RWPE2 (cell line): ENCODE results near the gene INF2.

Experiments
- ATAC-seq: fragments of 200-7000 bp; cut with Tn5 transposase; 3 replicates; pipeline ENCODE4 v1.9.1; 2021; ENCODE audit warnings: low read depth
- DNase-seq: peaks from one replicate; pipeline ENCODE4 v3.0.0-alpha.2; 2020; ENCODE audit warnings: low spot score
- H3K27ac ChIP-seq: fragments of 450-650 bp; 2 replicates; pipeline ENCODE4 v1.5.1; 2017; ENCODE audit warnings: mild to moderate bottlenecking; ENCODE audit not compliant: poor library complexity, severe bottlenecking
- H3K27me3 ChIP-seq: fragments of 250-450 bp; sonication (Bioruptor Pico); 2 replicates; pipeline ENCODE4 v1.5.1; 2021; ENCODE audit warnings: mild to moderate bottlenecking, moderate library complexity; ENCODE audit not compliant: insufficient read depth, poor library complexity, severe bottlenecking
- H3K36me3 ChIP-seq: fragments of 250-450 bp; sonication (Bioruptor Pico); 2 replicates; pipeline ENCODE4 v1.5.1; 2020; ENCODE audit warnings: low read depth, mild to moderate bottlenecking, moderate library complexity
- H3K4me1 ChIP-seq: fragments of 250-450 bp; sonication (Bioruptor Pico); 2 replicates; pipeline ENCODE4 v1.5.1; 2021; ENCODE audit warnings: mild to moderate bottlenecking, moderate library complexity; ENCODE audit not compliant: insufficient read depth, poor library complexity, severe bottlenecking
- H3K4me3 ChIP-seq: fragments of 250-450 bp; sonication (Bioruptor Pico); 2 replicates; pipeline ENCODE4 v1.5.1; 2021; ENCODE audit warnings: mild to moderate bottlenecking, moderate library complexity; ENCODE audit not compliant: severe bottlenecking
- H3K9me3 ChIP-seq: fragments of 250-450 bp; sonication (Bioruptor Pico); 2 replicates; pipeline ENCODE4 v1.5.1; 2021; ENCODE audit warnings: mild to moderate bottlenecking, moderate library complexity; ENCODE audit not compliant: severe bottlenecking
- TF ChIP-seq, protein P1 (sequence below): fragments of 450-650 bp; IDR thresholded peaks from one replicate; pipeline ENCODE4 v1.5.1; 2017; ENCODE audit warnings: mild to moderate bottlenecking, moderate library complexity; ENCODE audit not compliant: poor library complexity, severe bottlenecking

INF2 gene

DNA sequence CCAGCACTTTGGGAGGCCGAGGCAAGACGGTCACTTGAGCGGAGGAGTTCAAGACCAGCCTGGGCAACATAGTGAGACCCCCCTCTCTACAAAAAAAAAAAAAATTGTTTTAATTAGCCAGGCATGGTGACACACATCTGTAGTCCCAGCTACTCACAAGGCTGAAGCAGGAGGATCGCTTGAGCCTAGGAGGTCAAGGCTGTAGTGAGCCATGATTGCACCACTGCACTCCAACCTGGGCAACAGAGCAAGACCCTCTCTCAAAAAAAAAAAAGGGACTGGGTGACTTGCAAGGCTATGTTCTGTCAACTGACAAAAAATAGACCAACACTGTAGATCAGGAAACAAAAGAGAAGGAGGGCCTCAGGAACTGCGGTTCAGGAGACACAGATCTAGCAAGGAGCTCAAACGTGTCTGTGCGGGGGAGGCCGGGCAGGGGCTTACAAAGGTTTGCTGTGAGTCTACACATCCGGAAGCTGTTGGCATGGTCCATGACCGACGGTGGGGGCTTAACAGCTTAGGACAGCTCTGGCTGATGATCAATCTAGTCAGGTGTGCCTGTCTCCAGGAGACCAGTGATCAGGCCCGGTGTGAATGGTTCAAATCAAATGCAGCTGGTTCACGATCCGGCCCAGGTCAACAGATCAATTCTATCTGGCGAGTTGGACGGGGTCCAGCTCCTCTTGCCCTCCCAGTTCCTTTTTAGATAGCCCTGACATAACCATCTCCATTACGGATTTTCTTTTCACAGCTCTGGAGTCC is 31.7 kb upstream of the INF2 start:
- peaks cover 5% of the 10 kb centered on the region for H3K9me3 ChIP-seq
- H3K27ac ChIP-seq: no peak overlapping the region
- peaks cover 10% of the 10 kb centered on the region for H3K27me3 ChIP-seq
- no peak for ATAC-seq
- H3K4me1 ChIP-seq: no peaks in the 10 kb centered on the region
- DNase-seq: peak; percentile 49
- no peak overlapping the region for H3K4me3 ChIP-seq
- TF ChIP-seq, protein P1, sequence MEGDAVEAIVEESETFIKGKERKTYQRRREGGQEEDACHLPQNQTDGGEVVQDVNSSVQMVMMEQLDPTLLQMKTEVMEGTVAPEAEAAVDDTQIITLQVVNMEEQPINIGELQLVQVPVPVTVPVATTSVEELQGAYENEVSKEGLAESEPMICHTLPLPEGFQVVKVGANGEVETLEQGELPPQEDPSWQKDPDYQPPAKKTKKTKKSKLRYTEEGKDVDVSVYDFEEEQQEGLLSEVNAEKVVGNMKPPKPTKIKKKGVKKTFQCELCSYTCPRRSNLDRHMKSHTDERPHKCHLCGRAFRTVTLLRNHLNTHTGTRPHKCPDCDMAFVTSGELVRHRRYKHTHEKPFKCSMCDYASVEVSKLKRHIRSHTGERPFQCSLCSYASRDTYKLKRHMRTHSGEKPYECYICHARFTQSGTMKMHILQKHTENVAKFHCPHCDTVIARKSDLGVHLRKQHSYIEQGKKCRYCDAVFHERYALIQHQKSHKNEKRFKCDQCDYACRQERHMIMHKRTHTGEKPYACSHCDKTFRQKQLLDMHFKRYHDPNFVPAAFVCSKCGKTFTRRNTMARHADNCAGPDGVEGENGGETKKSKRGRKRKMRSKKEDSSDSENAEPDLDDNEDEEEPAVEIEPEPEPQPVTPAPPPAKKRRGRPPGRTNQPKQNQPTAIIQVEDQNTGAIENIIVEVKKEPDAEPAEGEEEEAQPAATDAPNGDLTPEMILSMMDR: no peak
- H3K36me3 ChIP-seq: no peaks in the 10 kb centered on the region

DNA sequence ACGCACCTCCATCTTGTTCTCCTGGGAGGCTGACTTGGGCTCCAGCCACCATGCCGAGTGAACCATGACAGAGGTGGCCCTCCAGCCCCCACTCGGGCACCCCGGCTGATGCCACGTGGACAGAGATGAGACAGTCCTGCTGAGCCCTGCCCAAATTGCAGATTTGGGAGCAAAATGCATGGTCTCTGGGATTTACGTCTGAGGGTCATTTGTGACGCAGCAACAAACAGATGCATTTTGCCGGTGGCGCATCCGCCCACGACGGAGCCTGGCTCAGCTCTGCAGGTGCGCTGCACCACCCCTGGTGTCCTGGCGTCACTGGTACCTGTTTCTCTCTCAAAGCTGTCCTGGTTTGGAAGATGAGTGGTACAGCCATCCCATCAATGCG is 31.1 kb upstream of the INF2 start:
- DNase-seq: peak; percentile 57
- peaks cover 10% of the 10 kb centered on the region for H3K27me3 ChIP-seq
- H3K27ac ChIP-seq: no peak overlapping the region
- H3K4me1 ChIP-seq: no peaks in the 10 kb centered on the region
- peaks cover 5% of the 10 kb centered on the region for H3K9me3 ChIP-seq
- ATAC-seq: no peak
- H3K36me3 ChIP-seq: no peaks in the 10 kb centered on the region
- TF ChIP-seq, protein P1: no peak
- H3K4me3 ChIP-seq: no peak overlapping the region

GRCh38 chr14:104659146-104659545 is 30.3 kb upstream of the INF2 start:
- Histone ChIP-seq H3K27ac (no peak overlapping the region), H3K36me3 (no peaks in the 10 kb centered on the region), H3K4me1 (no peaks in the 10 kb centered on the region), H3K9me3 (peaks cover 3% of the 10 kb centered on the region), H3K27me3 (peaks cover 10% of the 10 kb centered on the region), H3K4me3 (no peak overlapping the region)
- ATAC-seq (no peak), DNase-seq (no peak)
- TF ChIP-seq, protein P1: no peak

DNA sequence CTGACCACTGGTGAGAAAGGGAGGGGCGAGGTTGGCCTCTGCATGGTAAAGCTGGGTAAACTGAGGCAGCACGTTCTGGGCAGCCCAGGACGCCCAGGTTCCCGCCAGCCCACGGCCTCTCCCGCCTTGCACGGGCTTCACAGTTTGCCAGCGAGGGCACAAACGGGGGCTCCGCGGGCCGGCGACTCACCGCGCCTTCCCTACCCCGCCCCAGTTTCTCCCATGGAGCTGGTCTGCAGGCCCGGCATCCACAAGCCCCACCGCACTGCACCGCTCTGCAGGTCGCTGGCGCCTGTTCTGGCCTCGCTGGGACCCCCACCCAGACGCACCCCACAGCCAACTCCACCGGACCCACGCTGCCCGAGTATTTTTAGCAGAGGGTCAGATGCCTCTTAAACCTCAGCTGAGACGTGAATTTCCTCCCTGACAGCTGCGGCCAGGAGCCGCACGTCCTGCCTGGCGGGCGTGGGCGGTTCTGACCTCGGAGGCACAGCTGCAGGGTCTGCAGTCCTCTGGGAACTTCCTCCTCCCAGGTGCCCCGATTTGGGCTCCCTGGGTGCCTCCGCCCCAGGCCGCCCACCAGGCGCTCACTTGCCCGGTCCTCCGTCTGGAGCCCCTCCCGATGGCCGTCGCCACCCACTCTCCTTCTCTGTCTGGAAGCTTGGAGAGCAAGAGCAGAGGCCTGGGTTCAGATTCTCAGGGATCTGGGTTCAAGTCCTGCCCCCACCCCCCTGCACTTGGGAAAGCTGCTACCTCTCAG is 29.5 kb upstream of the INF2 start:
- TF ChIP-seq, protein P1: no peak
- no peak for ATAC-seq
- Histone ChIP-seq H3K27me3 (peaks cover 10% of the 10 kb centered on the region), H3K36me3 (no peaks in the 10 kb centered on the region), H3K9me3 (peaks cover 3% of the 10 kb centered on the region), H3K4me3 (no peak overlapping the region), H3K4me1 (no peaks in the 10 kb centered on the region), H3K27ac (no peak overlapping the region)
- DNase-seq: peak; percentile 52

DNA sequence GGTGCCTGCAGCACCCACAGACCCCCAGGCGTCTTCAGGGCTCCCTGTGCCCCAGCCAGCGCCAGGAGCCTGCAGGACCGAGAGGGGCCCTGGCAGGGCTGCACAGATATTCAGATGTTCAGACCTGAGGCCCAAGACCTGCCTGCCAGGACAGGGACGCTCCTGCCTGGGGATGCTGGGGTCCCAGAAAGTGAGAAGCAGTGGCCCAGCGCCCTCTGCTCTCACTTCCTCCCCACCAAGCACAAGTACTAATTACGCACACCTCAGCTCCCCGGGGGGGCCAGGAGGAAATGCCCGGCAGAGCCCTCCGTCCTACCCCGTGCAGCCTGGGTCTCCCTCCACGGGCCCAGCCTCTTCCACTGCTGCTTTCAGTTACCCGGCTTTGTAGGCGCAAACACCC is 28.8 kb upstream of the INF2 start:
- peaks cover 3% of the 10 kb centered on the region for H3K4me1 ChIP-seq
- no peaks in the 10 kb centered on the region for H3K36me3 ChIP-seq
- ATAC-seq (no peak), DNase-seq (no peak)
- TF ChIP-seq, protein P1: no peak
- H3K9me3 ChIP-seq: peaks cover 3% of the 10 kb centered on the region
- H3K4me3 ChIP-seq: no peak overlapping the region
- peaks cover 10% of the 10 kb centered on the region for H3K27me3 ChIP-seq
- no peak overlapping the region for H3K27ac ChIP-seq
